GM23338 (cell line): ENCODE results near the gene ASAP2.

Source experiments
- CREB1 ChIP-seq: fragments of 250-450 bp; sonication (Bioruptor Pico); IDR thresholded peaks from 2 replicates; pipeline ENCODE4 v1.5.0; 2020; ENCODE audit warnings: low read depth, mild to moderate bottlenecking, moderate library complexity
- CTCF ChIP-seq, 2 experiments: fragments of 200-600 bp in 1 of 2; sonication (generic) in 1 of 2; conservative IDR thresholded peaks; 2 replicates each; pipeline versions ENCODE4 v1.5.1 to v1.6.1; 2016 to 2017; ENCODE audit warnings: antibody characterized with exemption in 2 of 2, low read depth in 2 of 2, mild to moderate bottlenecking in 2 of 2, moderate library complexity in 1 of 2
- EZH2 ChIP-seq: fragments of 200-600 bp; sonication (generic); IDR thresholded peaks from one replicate; pipeline ENCODE4 v1.8.0; 2017; ENCODE audit warnings: antibody characterized with exemption, mild to moderate bottlenecking, low read depth; ENCODE audit not compliant: unreplicated experiment
- EZH2phosphoT487 ChIP-seq: fragments of 200-600 bp; sonication (generic); IDR thresholded peaks from one replicate; pipeline ENCODE4 v1.8.1; 2018; ENCODE audit warnings: antibody characterized with exemption; ENCODE audit not compliant: unreplicated experiment
- JUNB ChIP-seq: IDR thresholded peaks from one replicate; pipeline ENCODE4 v1.6.1; 2016; ENCODE audit warnings: antibody characterized with exemption; ENCODE audit not compliant: unreplicated experiment
- POLR2AphosphoS5 ChIP-seq: IDR thresholded peaks from 2 replicates; pipeline ENCODE4 v1.6.1; 2016; ENCODE audit warnings: antibody characterized with exemption, low read depth
- REST ChIP-seq: IDR thresholded peaks from one replicate; pipeline ENCODE4 v1.6.1; 2018; ENCODE audit warnings: antibody characterized with exemption; ENCODE audit not compliant: unreplicated experiment
- STAT1 ChIP-seq: IDR thresholded peaks from one replicate; pipeline ENCODE4 v1.6.1; 2016; ENCODE audit warnings: antibody characterized with exemption; ENCODE audit not compliant: unreplicated experiment

GRCh38 chr2:9206991-9207640 is 504 bp downstream of the ASAP2 start:
- TF ChIP-seq REST (no peak), CTCF (conservative IDR thresholded peaks at IDR 0.05; ENCODE audit: low read depth in 2 of 2) (no peak), POLR2AphosphoS5 (no peak), EZH2 (no peak), CREB1 (no peak), EZH2phosphoT487 (no peak), JUNB (no peak), STAT1 (no peak)
